ENCODE measurements around the gene GMPS.

- TF ChIP-seq, protein P1, sequence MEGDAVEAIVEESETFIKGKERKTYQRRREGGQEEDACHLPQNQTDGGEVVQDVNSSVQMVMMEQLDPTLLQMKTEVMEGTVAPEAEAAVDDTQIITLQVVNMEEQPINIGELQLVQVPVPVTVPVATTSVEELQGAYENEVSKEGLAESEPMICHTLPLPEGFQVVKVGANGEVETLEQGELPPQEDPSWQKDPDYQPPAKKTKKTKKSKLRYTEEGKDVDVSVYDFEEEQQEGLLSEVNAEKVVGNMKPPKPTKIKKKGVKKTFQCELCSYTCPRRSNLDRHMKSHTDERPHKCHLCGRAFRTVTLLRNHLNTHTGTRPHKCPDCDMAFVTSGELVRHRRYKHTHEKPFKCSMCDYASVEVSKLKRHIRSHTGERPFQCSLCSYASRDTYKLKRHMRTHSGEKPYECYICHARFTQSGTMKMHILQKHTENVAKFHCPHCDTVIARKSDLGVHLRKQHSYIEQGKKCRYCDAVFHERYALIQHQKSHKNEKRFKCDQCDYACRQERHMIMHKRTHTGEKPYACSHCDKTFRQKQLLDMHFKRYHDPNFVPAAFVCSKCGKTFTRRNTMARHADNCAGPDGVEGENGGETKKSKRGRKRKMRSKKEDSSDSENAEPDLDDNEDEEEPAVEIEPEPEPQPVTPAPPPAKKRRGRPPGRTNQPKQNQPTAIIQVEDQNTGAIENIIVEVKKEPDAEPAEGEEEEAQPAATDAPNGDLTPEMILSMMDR (conservative IDR thresholded peaks at IDR 0.05; ENCODE audit: low read depth, low read length), result no peak; the same call in 1 of the 2 replicates
- TF ChIP-seq POLR2A (IDR thresholded peaks at IDR 0.05; ENCODE audit: low read depth, low read length), result no peak
- no peak for TF ChIP-seq SMC3 (IDR thresholded peaks at IDR 0.05; ENCODE audit: low read depth, low read length)
- no peak for TF ChIP-seq MAFK (IDR thresholded peaks at IDR 0.05; ENCODE audit: low read depth, low read length)
- TF ChIP-seq, protein P2, sequence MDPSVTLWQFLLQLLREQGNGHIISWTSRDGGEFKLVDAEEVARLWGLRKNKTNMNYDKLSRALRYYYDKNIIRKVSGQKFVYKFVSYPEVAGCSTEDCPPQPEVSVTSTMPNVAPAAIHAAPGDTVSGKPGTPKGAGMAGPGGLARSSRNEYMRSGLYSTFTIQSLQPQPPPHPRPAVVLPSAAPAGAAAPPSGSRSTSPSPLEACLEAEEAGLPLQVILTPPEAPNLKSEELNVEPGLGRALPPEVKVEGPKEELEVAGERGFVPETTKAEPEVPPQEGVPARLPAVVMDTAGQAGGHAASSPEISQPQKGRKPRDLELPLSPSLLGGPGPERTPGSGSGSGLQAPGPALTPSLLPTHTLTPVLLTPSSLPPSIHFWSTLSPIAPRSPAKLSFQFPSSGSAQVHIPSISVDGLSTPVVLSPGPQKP (IDR thresholded peaks at IDR 0.05; ENCODE audit: borderline replicate concordance, low read depth, low read length), result no peak
- no peak for TF ChIP-seq CEBPB (IDR thresholded peaks at IDR 0.05; ENCODE audit: low read depth, low read length)
- no peak for TF ChIP-seq USF2 (IDR thresholded peaks at IDR 0.05; ENCODE audit: low read depth, low read length)
- TF ChIP-seq NFE2L2 (IDR thresholded peaks at IDR 0.05; ENCODE audit: low read depth, low read length), result no peak
- no peak for TF ChIP-seq FOS (IDR thresholded peaks at IDR 0.05; ENCODE audit: low read depth, low read length)
- peak; percentile 40; the same call in 1 of the 2 replicates for TF ChIP-seq MXI1 (IDR thresholded peaks at IDR 0.05; ENCODE audit: borderline replicate concordance, low read depth, low read length)
These were observed 17.0 kb upstream of the GMPS start for GRCh38 chr3:155853214-155854140.
